CMK (cell line): Measurements from ENCODE around the gene ARL3.
"Not testable (repeated sequence)": the region's sequence is repeated elsewhere in the genome, so short reads cannot be mapped to it uniquely, and the experiment has no call there.

ENCODE experiments used
- DNase-seq: peaks from one replicate; pipeline ENCODE4 v3.0.0-alpha.2; 2010; ENCODE audit warnings: low read depth

Gene ARL3

DNA sequence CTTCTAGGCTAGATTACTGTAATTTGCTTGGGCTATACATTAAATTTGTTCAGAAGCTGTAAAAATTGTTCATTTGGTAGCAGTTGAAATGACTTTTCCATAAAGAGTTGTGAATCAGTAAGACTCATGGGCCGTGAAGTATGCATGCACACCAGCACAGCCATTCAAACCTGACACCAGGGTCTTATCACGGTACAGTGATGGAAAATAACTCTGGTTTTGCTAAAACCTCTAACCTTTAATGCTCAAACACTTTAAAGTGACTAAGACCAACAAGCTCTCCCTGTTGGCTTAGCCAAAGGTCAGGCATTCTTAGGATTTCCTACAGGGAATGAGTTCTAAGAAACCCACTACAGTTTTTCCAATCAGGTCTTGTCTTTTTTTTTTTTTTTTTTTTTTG lies 11.5 kb downstream of the ARL3 start:
- no peak for DNase-seq

DNA sequence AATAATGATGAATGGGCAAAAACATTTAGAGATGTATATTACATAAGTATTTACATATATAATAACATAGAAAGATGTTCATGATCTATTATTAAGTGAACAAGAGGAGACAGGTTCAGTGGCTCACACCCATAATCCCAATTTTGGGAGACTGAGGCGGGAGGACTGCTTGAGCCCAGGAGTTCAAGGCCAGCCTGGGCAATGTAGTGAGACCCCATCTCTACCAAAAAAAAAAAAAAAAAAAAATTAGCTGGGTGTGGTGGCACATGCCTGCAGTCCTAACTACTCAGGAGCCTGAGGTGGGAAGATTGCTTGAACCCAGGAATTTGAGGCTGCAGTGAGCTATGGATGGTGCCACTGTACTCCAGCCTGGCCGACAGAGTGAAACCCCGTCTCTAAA lies 12.4 kb downstream of the ARL3 start:
- no peak for DNase-seq

DNA sequence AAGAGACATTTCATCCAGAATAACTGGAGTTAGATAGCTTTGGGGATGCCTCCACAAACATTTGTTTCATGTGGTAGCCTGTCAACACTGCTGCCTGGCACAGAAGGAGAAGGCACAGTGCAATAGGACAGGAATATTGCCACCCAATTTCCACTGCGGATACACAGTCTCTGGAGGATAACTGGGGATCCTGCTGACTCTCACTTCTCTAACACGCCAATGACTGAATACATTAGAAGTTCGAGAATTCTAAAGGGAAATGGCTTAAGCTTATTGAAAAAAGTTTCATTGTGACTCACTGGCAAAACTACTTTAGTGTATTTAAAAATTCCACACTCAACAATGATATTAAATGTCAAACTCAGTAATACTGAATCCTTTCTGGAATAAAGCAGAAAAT lies 12.9 kb downstream of the ARL3 start:
- DNase-seq, result no peak

DNA sequence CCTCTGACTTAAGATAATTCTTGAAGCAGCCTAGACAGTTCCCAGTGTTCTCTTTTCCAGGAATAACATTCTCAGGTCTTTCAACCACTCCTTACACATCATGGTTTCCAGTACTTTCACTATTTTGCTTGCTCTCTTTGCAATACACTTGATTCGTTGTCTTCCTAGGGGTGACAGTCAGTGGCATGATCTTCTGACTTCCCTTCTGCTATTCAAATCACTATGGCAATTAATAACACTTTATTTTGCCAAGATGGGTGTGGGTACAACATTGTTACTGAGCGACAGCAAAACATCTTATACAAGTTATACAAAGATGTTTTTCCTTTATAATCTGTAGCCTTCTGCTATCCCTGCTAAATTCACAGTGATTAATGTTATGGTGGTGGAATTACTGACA lies 15.3 kb downstream of the ARL3 start:
- DNase-seq, result no peak

DNA sequence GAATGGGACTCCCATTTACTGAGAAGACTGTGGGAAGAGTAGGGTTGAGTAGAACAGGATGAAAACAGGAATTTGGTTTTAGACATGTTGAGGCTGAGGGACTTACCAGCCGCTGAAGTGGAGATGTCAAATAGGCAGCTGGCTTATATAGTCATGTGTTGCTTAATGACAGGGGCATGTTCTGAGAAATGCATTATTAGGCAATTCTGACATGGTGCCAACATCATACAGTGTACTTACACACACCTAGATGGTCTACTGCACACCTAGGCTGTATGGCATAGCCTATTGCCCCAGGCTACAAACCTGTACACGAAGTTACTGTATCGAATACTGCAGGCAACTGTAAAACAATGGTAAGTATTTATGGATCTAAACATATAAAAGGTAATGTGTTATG lies 17.5 kb downstream of the ARL3 start:
- no peak for DNase-seq

DNA sequence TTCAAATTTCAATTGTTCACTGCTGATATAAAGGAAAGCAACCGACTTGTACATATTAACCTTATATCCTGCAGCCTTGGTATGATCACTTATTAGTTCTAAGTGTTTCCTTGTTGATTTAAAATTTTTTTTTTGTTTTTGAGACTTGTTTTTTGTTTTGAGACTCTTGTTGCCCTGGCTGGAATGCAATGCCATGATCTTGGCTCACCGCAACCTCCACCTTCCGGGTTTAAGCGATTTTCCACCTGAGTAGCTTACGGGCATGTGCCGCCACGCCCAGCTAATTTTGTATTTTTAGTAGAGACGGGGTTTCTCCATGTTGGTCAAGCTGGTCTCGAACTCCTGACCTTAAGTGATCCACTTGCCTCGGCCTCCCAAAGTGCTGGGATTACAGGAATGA lies 18.8 kb downstream of the ARL3 start:
- DNase-seq, result not testable (repeated sequence)

DNA sequence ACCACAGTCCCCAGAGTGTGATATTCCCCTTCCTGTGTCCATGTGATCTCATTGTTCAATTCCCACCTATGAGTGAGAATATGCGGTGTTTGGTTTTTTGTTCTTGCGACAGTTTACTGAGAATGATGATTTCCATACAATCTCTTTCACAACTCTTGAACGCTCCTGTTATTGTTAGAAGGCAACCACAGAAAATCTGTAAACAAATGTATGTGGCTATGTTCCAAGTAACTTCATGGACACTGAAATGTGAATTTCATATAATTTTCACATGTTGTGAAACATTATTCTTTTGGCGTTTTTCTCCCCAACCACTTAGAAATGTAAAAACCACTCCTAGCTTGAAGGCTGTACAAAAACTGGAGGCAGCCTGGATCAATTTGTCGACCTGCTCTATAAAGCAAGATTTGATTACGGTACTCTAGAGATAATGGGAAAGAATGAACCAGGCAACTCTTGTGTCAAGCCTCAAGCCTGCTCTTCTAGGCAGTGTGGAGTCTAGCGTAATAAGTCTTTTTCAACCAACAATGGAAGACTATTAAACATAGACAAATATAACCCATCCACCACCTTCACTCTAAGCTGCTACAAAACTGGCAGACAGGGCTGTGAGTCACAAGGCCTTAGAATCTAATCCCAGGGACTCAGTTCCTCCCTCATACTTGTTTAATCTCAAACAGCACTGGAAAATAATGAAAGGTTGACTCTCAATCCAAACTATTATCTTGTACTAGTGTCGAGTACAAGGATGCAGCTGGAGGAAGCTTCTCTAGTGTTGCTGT lies 22.7 kb downstream of the ARL3 start:
- no peak for DNase-seq

DNA sequence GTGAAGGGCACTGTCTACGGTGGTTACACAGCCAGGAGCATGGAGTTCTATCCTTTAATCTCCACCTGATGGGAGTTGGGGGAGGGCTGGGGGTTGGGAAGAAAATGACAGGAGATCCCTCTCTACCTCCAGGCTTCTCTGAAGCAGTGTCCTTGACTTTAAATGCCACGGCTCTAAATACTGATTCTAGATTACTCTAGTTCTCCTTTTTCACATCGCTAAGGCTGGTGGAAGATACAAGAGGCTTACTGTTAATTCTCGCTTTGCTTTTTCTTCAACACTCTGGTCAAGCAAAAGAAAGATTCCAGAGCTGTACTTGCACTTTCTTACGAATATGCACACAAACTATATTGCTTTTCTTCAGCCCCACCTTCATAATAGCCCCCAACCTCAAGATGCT lies 30.5 kb downstream of the ARL3 start:
- DNase-seq, result no peak

DNA sequence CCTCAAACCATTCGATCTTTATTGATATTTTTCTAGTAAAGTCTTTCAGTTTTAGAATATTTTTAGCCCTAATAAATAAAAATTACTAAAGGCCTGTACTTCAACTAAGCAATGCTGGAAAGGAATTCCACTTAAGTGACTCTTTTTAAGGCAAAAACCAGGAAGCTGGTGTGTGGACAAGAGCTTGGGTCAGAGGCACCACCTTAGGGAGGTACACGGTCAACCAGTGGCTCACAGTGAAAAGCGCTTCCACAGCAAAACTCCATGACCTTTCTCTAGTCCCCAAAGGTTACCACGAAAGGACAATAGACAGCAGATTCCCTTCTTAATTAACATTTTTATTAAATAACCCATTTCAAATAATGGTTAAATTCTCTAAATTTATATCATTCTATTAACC lies 31.2 kb downstream of the ARL3 start:
- no peak for DNase-seq

DNA sequence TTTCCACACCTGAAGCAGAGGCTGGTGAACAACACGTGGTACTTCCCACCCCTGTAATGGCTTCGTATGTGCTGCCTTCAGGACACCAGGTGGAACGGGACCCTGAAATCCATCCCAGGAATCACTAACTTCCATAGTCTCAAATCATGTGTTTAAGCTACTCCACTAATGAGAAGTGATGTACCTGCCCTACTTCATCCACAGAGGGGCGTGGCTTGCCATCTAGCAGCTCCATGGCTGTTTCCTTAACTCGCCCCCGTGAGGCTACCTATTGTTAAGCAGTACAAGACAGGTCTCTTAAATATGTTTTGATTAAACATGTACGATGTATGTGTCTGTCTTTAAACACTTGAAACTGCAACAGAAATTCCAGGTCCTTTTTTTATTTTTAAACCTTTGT lies 31.8 kb downstream of the ARL3 start:
- DNase-seq, result no peak

DNA sequence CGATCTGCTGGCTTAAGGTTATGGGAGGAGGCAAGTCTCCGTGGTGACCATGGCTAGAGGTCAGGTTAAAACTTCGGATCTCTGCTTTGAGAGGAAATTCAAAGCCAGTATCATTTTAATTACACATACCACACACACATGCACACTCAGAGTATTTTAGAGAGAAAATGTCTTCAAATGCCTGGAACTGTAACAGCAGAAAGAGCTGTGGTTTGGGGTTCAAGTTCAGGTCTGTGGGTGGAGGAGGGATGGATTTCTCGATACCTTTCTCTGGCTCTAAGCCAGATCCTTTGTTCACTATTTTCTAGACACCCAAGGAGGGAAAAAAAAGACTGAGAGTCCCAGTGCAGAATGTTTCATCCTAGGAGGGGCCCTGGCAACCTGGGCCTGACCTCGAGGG lies 32.5 kb downstream of the ARL3 start:
- DNase-seq, result no peak

DNA sequence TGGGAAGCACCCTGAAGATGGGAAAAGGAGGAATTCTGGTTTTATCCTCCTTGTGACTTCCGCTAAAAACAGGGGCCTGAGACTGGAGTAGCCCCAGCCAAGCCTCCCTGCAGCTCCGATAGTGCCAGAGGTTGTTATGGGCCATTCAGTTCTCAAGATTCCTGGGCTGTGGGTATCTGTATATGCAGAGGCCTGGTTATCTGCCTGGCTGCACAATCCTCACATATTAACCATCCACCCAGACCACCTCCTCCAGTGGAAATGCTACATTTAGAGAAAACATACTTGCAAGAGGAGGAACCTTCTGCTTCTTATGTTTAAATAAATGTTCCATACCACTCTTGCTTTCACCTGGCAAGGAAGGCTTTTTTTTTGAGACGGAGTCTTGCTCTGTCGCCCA lies 34.6 kb downstream of the ARL3 start:
- no peak for DNase-seq

DNA sequence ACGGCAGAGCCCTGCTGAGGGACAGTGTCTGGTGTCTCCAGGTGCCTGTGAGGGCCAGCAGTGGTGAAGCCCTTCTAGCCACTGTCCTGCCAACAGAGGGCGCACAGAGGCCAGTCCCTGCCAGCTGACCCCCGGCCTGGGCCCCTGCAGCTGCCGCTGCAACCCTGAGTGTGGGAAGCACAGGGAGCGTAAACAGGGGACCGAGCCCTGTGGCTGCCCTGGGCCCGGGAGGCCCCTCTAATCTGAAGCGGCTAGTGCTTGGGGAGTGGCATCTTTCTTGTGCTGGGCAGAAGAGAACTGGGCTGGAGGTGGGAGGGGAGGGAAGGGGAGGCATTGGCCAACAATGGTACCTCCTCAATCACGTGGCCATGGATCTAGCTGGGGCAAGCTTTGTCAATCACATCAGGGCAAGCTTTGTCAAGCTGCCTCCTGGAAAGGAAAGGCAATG lies 35.3 kb downstream of the ARL3 start:
- DNase-seq, result no peak

DNA sequence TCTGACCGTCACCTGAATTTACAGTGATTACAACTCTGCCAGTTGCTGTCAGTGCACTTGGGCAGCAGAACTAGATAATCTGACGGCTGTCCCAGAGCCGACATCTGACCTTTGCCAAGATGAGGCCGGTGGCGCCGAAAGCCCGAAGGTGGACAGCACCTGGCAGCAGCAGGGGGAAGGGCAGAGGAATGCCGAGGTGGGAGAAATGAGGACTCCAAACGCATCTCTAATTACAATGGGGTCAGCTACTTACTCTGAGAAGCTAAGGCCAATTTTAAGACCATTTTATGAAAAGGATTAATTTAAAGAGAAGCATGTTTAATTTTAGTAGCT lies 36.2 kb downstream of the ARL3 start:
- DNase-seq, result no peak

DNA sequence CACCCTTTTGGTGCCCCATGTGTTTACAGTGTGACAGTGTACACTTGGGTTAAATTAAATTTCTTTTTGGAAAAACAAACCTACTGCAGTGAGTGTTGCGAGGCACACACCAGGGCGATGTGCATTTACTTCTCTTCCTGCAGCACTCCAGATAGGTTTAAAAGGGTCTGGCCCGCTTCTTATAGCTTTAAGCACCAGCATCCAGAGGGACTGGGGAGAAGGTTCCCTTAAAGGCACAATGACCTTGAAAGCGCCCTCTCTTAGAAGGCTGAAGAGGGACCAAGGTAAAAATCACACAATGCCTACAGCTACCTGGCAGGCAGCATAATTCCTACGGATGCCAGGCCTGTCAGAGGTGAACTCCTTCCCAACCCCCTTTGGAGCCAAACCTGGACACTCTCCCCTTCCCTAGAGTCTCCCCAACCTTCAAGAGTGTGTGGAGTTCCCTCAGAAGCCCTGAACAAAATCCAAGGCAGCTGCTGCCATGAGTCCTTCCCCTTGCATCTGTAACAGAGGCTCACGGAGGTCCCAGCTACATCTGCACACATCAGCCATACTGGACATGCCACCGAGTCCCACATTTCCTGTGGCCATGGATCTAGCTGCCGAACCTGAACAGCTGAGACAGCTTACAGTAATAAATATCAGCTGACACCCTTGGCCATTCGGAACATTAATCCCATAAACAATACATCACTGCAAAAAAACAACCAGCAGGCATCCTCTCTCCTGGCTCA lies 36.7 kb downstream of the ARL3 start:
- DNase-seq, result no peak

DNA sequence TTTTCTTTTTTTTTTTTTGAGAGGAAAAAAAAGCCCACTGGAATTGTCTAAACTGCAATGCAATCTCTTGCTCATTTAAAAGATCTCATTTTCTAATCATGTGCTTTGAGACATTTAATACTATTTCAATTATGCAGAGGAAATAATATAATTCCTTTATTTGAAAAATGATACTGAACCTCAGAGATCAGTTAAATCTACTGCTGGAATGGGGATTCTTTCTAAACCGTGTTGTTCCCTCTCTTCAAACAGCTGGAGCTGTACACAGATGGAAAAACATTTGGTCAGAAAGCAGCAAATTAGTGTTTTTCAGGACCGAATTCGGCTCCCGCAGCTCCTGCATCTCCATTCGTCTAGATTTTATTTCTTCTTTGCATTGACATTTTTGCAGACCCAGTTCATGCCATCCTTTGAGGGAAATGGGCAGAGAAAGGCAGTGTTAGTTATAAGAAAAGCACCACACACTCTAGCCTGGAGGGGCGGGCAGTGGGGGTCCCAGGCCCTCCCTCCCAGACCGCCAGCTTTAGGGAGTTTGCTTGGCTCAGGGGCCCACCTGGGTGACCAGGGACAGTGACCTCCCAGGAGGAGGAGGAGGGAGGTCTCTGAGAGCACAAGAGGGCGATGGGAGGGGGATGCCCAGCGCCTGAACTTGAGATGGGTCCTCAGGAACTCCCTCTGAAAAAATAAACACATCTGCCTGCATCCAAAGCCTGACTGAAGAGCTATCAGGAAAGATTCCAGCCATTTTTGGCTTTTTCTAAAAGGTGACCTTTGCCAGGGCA lies 37.5 kb downstream of the ARL3 start:
- no peak for DNase-seq

DNA sequence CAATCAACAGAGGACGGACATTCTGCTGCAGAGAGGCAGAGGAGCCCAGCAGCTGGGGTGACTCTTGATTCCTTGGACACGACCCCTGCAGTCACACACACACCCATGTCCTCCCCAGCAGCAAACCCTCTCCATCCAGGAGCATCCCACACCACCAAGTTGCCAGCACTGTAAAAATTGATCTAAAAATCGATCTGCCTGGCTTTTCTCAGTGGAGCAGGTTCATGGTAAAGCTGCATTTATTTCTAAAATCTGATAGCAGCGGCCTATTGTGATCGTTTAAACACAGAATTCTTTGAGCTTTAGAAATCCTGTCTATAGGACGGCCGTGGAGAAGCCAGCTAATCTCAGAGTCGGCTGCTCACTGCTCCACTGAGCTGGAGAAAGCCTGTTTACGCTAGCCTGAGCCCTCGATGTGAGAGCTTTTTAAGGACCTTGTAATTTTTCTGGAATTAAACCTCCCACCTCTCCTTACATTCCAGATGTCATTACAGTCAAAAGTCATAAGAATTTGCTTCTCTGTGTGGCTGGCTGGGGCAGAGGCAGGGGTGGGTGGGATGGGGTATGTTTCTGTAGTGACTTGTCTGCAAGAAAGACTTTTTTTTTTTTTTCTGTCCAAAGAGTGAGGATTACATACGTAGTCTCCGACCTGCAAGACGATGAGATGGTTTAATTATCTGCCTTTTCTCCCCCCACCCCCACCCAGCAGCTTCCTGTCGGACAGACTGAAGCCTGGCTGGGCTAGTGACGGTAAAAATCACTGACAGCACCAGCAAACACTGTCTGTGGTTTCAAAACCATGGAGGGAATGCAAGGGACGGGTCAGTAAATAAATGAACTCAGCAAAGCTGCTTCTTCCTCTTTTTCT lies 38.3 kb downstream of the ARL3 start:
- DNase-seq, result peak; percentile 20

DNA sequence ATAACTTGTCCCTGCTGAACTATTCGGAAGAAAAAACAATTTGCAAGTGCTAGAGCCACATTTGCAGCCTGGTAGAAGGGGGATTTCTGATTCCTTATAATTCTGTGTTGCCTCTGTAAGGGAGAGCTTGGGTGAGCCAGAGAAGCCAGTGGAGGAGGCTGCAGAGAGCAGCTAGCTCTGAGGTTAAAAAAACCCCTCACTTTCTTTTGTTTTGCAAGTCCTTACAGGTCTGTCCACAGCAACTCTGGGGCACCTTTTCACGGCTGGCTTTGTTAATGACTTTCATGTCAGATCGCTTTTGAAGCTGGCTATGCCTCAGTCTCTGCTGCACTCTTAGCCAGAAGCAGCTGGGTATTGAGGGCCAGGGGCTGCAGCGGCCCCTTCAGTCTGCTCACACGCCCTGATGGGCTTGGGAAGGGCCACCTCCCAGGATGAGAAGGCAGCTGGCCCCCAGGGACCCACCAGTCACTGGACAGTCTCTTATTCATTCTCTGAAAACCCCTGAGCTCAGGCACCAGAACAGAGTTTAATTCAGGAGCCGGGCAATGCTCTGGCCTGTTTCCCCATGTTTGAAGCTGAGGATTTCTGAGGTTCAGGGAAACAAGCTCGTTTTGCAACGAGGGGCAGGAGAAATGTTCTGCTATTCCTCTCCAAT lies 39.1 kb downstream of the ARL3 start:
- DNase-seq, result no peak

DNA sequence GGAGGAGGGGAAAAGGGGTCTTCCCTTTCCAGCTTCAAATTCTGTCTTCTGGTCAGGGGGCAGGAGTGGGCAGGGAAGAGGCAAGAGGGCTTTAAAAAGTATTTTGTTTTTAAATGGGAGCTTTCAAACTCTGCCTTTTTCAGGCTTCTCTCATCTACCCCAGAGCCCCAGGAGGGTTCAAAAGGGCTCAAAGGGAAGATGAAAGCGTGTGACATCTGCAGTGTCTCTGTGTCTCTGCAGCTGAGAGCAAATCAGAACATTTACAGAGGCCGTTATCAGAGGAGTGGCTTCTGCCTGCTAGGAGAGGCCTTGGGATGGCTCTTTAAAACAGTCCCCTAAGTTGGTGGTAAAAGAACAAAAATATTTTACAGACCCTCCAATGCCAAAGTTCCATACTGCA lies 39.6 kb downstream of the ARL3 start:
- DNase-seq, result no peak

DNA sequence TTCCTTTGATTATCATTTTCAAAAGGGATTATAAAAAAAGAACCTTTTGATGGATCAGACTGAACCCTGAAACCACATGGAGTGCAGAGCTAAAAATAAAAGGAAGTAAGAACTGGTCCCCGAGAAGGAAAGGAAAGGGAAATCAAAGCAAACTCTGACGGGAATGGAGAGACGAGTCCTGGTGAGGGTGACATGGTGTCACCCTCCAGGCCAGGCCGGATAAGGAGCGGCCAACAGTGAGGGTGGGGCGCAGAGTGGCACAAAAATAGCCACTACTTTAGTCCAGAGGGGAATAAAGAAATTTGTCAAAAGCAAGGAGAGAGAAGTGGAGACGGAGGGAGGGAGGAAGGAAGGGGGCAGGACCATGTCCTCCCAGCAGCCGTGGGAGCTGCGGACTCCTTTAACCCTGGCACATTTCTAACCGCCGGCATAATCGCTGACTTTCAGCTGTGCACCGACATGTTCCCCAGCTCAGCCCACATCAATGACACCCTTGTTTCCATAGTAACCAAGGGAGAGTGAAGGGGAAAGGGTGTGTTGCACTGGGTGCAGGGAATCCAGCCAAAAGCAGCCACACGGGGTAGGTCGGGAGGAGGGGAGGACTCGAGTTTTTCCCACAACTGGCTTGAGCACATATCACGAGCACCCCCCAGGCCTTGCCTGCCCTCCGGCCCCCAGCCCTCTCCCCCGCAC lies 40.2 kb downstream of the ARL3 start:
- DNase-seq, result peak; percentile 82

DNA sequence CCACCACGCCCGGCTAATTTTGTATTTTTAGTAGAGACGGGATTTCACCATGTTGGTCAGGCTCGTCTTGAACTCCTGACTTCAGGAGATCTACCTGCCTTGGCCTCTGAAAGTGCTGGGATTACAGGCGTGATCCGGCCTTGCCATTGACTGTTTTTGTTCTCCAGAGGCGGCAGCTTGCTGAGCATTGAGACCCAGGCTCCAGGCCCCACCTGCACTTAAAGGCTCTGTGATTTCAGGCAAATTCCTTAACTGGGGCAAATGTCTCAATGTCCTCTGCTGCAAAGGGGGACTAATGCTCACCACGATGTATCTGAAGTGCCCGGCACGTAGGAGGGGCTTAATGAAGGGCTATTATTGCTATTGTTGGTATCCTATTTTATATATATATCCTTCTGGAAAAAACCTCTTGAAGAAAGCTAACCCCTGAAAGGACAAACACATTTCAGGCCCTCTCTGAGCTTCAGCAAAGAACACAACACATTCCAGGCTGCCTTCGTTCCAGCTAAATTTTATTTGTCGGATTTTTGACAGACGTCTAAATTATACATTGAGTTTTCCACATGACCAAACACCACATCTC lies 40.9 kb downstream of the ARL3 start:
- no peak for DNase-seq
